Coronary artery (tissue), 2 donors: ENCODE measurements around the gene DST.
A peak's percentile ranks its signal among the peaks of the same experiment; 100 is the strongest.

Source experiments
- DNase-seq: peaks from one replicate; pipeline ENCODE4 v3.0.0-alpha.2; 2017; ENCODE audit warnings: low spot score
- H3K27ac ChIP-seq, 2 donors: fragments of 200-600 bp; sonication (generic); one replicate each; pipeline ENCODE4 v1.5.1; 2016 to 2019
- H3K4me3 ChIP-seq: fragments of 200-600 bp; sonication (generic); 2 replicates; pipeline ENCODE4 v1.5.1; 2016; ENCODE audit warnings: mild to moderate bottlenecking, moderate library complexity
- TF ChIP-seq, protein P1 (sequence below): fragments of 200-600 bp; sonication (generic); IDR thresholded peaks from one replicate; pipeline ENCODE4 v1.5.1; 2019; ENCODE audit warnings: antibody characterized with exemption

DST gene

DNA sequence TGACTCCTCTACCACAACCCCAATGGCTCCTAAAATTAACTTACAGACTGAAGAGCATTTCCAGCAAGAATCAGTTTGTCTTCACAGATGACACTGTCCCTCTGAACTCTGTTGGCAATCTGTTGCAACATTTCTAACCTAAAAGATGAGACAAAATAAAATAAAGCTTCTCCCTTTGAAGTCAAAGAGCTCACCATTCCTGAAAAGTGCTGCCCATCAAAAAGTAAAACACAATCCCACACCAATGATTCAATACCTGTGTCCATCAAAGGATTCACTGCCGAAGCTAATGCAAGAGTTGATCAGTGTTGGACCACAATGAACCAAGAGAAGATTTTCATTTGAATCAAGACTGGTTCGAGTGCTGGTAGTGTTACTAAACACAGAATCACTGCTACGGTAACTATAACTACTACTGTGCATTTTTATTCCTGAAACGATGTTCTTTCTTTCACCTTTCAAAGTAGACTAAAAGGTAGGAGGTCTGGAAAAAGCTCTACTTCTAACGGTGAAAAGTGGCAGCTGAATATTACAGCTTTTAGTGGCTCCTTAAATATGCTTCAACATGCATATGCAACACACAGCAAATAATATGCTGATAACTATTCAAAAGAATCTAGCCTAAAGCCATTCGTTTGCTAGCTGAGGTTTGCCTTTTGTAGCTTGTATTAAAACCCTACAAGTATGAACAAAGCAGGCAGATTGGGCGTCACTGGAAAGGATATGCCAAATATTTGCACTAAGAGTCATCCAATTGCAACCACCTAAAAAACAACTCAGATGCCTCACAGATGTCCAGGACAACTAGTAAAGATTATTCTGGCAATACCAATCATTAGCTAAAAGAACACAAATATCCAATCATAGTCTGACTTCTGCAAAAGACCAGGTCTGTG lies at the start of gene DST:
DST (minus strand) TSS at position 524 of the 896 bp plus-strand sequence.
- peak within 1 kb of the TSS in 1 of 2 donors; percentile 63 for H3K27ac ChIP-seq
- peak within 1 kb of the TSS; percentile 8 for H3K4me3 ChIP-seq
- no peak for DNase-seq
- TF ChIP-seq, protein P1, sequence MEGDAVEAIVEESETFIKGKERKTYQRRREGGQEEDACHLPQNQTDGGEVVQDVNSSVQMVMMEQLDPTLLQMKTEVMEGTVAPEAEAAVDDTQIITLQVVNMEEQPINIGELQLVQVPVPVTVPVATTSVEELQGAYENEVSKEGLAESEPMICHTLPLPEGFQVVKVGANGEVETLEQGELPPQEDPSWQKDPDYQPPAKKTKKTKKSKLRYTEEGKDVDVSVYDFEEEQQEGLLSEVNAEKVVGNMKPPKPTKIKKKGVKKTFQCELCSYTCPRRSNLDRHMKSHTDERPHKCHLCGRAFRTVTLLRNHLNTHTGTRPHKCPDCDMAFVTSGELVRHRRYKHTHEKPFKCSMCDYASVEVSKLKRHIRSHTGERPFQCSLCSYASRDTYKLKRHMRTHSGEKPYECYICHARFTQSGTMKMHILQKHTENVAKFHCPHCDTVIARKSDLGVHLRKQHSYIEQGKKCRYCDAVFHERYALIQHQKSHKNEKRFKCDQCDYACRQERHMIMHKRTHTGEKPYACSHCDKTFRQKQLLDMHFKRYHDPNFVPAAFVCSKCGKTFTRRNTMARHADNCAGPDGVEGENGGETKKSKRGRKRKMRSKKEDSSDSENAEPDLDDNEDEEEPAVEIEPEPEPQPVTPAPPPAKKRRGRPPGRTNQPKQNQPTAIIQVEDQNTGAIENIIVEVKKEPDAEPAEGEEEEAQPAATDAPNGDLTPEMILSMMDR = no peak

DNA sequence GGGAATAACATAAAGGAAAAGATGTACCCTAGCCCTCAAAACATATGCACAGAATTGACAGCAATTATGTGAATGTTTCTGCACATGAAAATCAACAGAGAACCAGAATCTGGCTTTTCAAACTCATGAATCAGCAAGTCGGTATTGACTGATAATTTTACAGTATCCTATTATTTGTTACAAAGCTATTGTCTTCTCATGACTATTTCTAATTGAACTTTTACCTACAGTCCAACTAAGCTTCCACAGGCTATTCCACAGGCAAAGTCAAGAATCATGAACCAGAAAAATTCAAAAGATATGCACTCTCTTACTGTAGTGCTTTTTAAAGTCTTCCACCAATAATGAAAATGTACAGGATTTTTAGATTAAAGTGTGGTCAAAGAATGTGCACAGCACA lies 49.1 kb upstream of the DST start:
- Histone ChIP-seq H3K4me3 (peak overlapping the region; percentile 63), H3K27ac (peak overlapping the region; percentile 57 to 84)
- no peak for DNase-seq
- TF ChIP-seq, protein P1 = no peak

DNA sequence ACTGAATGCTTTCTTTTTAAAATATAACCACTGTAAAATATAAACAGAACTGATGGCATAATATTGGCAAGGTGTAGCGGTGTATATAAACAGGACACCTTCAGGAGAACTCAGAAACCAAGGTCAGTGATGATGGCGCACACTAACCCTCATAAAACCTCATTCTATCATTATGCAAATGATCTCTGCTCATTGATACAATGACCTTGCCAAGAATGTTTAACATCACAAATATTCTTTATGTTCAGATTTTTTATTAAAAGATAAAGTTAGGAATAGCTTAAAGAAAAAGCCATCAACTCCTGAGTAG lies 48.6 kb upstream of the DST start:
- TF ChIP-seq, protein P1 = no peak
- H3K27ac ChIP-seq = peak overlapping the region; percentile 57 to 84
- no peak for DNase-seq
- peak overlapping the region; percentile 63 for H3K4me3 ChIP-seq

DNA sequence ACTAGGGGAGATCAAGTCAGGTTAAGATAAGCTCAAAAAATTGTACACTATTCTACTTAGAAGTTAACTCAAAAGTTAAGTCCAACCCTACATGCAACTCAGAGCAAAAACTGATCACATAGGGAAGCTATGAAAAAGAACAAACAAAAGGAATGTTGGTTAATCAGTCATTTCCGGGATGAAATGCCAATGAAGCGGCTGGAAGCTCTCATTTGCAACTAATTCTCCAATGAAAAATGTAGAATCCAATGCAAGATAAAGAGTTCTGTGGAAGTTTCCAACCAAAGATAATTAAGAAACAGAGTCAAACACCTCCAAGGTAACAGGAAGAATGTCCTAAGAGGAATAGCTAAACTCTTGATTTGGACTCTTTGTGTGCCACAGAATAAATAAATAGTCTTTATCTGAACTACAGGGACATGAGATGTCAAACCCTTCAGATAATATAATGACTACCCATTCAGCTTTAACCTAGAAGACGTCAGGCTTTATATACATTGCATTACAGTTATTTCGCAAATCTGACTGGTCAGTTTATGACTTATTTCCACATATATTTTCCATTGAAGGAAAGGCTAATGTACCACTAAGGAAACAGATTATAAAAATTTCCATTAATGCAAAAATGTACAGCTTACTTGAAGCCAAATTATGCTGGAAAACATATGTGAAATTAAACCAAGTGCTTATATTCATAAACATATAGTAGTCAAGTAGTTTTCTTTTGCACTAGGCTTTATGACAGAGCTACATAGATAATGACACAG lies 48.0 kb upstream of the DST start:
- Histone ChIP-seq H3K4me3 (peak overlapping the region; percentile 63), H3K27ac (peak overlapping the region; percentile 57 to 84)
- TF ChIP-seq, protein P1 = no peak
- DNase-seq = no peak

DNA sequence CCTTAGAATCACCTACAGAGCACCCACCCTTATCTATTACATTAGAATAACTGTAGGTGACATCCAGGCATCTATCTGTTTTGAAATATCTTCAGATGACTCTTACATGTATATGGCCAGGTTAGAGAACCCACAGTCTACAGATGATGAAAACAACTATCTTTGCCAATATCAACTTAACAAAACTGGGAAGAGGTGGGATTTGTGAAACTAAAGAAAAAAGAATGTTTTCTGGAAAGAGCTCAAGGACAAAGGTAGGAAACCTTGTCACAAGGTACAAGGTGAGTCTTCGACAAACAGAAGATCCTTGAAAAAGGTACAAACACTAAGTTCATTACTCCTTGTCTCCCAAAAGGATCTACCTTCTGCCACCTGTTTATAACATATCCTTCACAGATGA lies 47.0 kb upstream of the DST start:
- peak overlapping the region; percentile 63 for H3K4me3 ChIP-seq
- no peak for DNase-seq
- TF ChIP-seq, protein P1 = no peak

DNA sequence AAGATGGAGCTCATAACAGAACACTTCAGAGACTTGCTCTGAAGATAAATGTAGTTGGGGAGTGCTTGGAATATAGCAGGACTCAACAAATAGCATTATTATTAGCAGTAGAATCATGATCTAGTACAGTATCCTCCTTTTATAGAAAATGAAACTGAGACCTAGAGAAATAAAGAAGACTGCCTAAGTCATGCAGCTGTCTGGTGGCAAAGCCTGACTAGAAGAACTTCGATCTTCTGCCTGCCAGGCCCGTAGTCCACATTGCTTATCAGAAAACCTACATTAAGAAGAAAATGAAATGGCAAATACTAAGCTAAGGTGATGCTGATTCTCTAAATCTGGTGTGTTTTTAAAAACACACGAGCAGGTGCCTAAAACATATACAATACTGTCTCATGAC lies 46.4 kb upstream of the DST start:
- Histone ChIP-seq H3K27ac (peak overlapping the region; percentile 24 to 28), H3K4me3 (peak overlapping the region; percentile 63)
- TF ChIP-seq, protein P1 = no peak
- DNase-seq = no peak

More for the DNA sequence above, 47.0 kb upstream of the DST start:
- peak overlapping the region; percentile 2 to 28 for H3K27ac ChIP-seq
